AG09309 (cell line): ENCODE measurements around the gene KCND3.

ENCODE experiments used
- DNase-seq: peaks from one replicate; pipeline ENCODE4 v3.0.0-alpha.2; 2010; ENCODE audit warnings: low read depth
- H3K4me3 ChIP-seq: 2 replicates; pipeline ENCODE4 v1.5.1; 2011; ENCODE audit warnings: mild to moderate bottlenecking, low read depth, low read length, moderate library complexity; ENCODE audit not compliant: control insufficient read depth
- CTCF ChIP-seq: IDR thresholded peaks from 2 replicates; pipeline ENCODE4 v1.5.1; 2011; ENCODE audit warnings: mild to moderate bottlenecking, low read depth, low read length, inconsistent platforms; ENCODE audit not compliant: insufficient read depth, control insufficient read depth; ENCODE audit errors: missing control alignments

Gene KCND3

GRCh38 chr1:112026016-112026415 lies 36.5 kb upstream of the KCND3 start:
- DNase-seq, result no peak
- no peak for TF ChIP-seq CTCF

GRCh38 chr1:112021263-112021662 lies 31.8 kb upstream of the KCND3 start:
- no peak for DNase-seq
- TF ChIP-seq CTCF, result no peak
- H3K4me3 ChIP-seq, result no peak overlapping the region

More at GRCh38 chr1:112026016-112026415, 36.5 kb upstream of the KCND3 start:
- H3K4me3 ChIP-seq, result no peak overlapping the region

- no peak overlapping the region for H3K4me3 ChIP-seq
- no peak for DNase-seq
- TF ChIP-seq CTCF, result no peak
Measured at GRCh38 chr1:112017183-112017582, 27.7 kb upstream of the KCND3 start.

GRCh38 chr1:112012823-112013222 lies 23.4 kb upstream of the KCND3 start:
- no peak for TF ChIP-seq CTCF
- no peak overlapping the region for H3K4me3 ChIP-seq
- DNase-seq, result no peak

GRCh38 chr1:112011202-112011601 lies 21.7 kb upstream of the KCND3 start:
- peak; percentile 28 for DNase-seq
- H3K4me3 ChIP-seq, result no peak overlapping the region
- no peak for TF ChIP-seq CTCF

- TF ChIP-seq CTCF, result no peak
- no peak overlapping the region for H3K4me3 ChIP-seq
- no peak for DNase-seq
Measured at GRCh38 chr1:112007169-112007568, 17.7 kb upstream of the KCND3 start.

- H3K4me3 ChIP-seq, result no peak overlapping the region
- DNase-seq, result no peak
- TF ChIP-seq CTCF, result no peak
Measured at GRCh38 chr1:112006416-112007025, 17.1 kb upstream of the KCND3 start.
